COLO668 (cell line): ENCODE data around the gene SMAD1.
A peak's percentile ranks its signal among the peaks of the same experiment; 100 is the strongest.
"Not testable (repeated sequence)": the region's sequence is repeated elsewhere in the genome, so short reads cannot be mapped to it uniquely, and the experiment has no call there.

Experiments used
- DNase-seq: peaks from one replicate; lab custom pipeline; 2025; ENCODE audit not compliant: unreplicated experiment; lab: John Stamatoyannopoulos, UW

The SMAD1 gene

DNA sequence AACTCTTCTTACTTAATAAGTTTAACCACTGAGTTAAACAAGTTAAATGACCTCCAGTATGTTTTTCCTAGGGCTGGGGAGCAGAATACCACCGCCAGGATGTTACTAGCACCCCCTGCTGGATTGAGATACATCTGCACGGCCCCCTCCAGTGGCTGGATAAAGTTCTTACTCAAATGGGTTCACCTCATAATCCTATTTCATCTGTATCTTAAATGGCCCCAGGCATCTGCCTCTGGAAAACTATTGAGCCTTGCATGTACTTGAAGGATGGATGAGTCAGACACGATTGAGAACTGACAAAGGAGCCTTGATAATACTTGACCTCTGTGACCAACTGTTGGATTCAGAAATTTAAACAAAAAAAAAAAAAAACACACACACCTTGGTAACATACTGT lies 76.1 kb downstream of the SMAD1 start:
- DNase-seq = peak; percentile 37

DNA sequence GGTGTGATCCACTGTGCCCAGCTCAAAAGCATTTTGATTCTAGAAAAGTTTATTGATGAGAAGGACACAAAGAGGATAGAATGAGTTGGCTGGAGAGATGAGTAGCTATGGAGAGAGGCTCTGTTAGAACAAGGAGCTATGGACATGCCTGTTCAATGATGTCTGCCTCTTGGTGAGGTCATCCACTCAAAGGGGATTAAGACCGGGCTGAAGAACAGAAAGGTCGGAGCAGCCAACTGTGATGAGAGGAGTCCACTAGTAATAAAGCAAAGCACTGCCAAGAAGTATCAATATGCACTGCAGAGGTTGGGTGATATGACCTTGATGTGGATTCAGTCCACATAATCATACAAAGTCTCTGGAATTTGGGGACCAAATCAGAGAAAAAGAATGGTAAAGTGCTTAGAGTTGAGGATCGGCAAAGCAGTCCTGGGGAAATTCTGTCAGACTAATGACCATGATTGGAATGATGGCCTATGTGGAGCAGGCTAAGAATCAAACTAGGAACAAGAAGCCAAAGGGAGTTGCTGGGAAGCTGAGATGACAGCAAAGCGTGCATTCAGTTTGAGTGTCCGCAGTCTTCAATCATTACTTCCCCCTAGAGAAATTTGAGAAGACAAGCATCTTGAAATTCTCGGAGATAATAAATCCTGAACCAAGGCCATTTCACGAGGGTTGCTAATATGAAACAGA lies 81.8 kb downstream of the SMAD1 start:
- DNase-seq = no peak

DNA sequence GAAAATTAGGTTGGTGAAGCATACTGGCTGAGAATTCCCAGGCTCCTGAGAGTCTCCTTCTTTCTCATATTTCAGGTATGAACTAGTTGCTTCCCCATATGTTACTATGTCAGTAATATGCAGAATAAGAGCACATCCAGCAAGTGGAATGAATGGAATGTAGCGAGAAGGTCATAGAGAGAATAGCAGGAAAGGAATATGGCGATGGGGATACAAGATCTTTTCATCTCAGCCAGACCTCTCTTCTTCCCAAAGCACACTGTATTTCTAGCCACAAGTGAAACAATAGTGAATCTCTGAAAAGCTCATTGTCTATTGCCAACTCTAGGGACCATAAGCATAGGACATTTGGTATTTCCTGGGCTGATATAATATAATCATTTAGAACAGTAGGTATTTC lies 82.9 kb downstream of the SMAD1 start:
- no peak for DNase-seq

DNA sequence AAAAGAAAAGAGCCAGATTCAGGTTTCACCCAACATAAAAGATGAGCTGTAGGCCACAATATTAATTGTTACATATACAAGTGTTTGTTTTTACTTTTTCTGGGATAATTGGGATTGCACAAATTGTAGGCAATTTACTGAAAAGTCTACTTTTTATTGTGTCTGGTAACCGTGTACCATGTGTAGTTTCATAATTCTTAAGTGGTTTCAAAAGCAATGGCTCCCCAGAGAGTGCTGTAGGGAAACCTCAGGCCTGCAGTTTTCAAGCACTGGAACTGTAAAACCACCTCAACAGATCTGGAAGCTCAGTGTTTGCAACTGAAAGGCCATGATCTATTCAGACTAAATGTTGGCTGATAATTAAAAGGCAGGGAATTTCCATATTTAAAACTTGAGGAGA lies 83.7 kb downstream of the SMAD1 start:
- DNase-seq = no peak

DNA sequence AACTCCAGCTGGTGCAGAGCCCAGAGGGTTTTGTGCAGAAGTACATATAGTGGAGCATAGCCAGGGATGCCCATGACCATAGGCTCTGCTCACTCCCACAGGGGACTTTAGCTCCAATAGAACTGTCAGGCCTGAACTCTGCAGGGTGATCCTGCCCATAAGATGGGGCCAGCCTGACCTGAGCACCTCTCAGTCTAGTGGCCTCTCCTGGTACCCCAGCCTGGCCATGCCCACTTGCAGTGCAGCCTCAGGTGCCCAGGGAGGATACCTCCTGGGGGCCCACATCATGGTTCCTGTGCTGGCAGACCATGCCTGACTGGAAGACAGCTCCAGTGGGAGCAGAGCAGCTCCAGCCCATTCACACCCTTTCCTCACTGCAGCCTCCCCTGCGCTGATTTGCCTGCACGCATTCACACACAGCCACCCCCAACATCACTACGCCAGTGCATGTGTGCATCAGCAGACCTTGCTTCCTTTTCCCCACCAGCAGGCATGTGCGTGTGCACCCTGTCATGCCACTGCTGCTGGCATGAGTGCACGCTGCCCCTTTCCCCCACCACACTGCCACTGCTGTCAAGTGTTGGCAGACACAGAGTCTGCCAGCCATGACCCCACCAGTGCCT lies 84.5 kb downstream of the SMAD1 start:
- no peak for DNase-seq

DNA sequence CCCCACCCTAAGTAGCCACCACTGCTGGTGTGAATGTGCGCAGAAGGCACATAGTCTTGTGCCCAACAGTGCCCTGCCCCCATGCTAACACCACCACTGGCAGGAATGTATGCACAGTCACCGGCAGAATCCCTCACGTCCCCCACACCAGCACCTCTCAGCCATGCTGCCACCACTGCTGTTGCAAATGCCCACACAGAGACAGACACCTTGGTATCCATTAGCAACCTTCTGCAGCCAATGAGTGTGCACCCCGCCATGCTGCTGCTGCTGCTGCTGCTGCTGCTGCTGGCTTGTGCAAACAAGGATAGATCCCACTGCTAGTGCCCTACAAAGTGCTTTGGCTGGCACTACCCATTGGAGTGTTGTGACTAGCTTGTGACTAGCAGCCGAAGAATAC lies 85.1 kb downstream of the SMAD1 start:
- no peak for DNase-seq

DNA sequence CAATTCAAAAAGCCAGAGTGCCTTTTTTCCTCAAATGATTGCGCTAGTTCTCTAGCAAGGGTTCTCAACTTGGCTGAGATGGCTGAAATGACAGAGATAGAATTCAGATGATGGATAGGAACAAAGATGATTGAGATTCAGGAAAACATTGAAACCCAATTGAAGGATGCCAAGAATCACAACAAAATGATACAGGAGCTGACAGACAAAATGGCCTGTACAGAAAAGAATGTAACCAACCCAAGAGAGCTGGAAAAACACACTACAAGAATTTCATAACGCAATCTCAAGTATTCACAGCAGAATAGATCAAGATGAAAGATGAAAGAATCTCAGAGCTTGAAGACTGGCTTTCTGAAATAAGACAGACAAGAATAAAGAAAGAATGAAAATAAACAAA lies 85.9 kb downstream of the SMAD1 start:
- no peak for DNase-seq

DNA sequence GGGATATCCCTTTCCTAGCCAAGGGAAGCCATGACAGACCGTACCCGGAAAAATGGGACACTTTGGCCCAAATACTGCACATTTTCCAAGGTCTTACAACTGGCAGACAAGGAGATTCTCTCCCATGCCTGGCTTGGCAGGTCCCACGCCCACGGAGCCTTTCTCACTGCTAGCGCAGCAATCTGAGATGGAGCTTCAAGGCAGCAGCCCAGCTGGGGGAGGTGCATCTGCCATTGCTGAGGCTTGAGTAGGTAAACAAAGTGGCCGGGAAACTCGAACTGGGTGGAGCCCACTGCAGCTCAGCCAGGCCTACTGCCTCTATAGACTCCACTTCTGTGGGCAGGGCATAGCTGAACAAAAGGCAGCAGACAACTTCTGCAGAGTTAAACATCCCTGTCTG lies 92.9 kb downstream of the SMAD1 start:
- DNase-seq = peak; percentile 9

DNA sequence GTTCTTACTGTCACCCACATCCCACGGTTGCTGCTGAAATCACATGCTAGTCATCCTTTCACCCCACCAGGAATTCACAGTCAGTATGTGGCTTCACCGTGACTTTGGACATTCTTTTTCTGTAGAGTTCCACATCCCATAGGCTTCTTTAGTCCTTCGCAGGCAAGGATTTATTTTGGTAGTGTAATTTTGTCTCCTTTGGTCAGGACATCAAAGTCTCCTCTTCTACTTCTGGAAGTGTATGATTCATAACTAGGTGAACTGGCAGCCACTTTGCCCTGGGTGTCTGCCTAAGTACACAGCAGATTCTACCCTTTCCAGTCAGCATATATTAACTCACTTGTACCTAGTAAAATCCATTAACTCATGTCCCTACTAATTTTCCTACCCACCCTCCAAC lies 99.3 kb downstream of the SMAD1 start:
- no peak for DNase-seq

DNA sequence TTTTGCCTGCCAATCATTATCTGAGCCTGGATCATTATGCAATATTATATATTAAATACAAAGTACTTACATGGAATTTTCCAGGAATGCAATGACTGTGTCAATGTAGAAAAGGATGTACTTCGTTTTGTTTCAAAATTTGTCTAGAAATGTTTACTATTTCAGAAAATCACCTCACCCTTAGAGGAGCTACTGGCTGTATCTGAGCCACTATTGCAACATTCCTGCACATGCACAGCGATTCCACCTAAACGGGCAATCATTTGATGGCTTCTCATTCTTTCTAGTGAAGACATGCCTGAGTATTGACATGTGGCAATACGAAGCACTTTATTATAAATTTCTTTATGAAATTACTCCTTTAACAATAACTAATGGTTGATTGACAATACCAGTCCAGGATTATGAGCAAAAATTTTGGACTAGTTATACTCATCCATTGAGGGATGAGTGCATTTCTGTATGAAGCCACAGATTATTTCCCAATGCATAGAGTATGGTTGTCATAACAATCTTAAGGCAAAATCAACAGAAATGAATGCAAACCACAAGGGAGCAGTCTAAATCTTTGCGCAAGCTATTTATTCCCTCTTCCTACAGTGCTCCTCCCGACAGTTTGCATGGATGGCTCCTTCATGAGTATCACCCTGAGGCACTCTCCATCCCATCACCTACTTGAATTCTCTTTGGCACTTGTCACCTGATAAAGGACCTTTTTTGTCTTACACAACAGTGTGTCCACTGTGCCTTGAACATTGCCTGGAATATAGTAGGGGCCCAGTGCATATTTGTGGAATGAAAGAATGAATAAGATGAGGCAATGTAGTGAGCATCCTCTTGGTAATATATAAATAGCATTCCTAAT lies 101.8 kb downstream of the SMAD1 start:
- DNase-seq = no peak

DNA sequence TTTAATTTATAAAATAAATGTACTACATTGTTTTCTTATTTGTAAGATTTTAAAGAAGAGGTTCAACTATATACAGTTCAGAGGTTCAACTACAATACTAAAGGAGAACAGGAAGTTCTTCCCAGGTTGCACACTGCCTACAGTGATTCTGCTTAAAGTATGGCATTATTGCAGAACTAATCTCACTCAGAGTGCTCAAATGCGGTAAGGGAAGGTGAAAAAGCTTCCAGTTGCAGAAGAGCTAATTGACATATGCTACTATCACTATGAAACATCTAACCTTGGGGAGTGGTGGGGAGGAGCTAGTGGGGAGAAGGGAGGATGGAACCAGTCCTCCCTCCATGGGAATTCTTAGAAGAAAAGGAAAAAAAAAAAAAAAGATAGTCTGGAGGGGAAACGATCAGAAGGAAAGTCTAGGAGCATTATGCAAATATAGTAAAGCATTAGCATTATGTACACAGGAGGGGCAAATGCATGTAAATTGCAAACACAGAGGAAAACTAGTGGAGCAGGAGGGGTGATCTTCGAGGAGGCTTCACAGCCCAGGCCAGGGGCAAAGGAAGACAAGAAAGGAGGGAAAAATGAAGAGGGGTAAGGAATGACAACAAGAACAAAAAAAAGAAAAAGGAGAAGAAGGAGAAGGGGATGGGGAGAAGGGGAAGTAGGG lies 105.6 kb downstream of the SMAD1 start:
- DNase-seq = no peak

DNA sequence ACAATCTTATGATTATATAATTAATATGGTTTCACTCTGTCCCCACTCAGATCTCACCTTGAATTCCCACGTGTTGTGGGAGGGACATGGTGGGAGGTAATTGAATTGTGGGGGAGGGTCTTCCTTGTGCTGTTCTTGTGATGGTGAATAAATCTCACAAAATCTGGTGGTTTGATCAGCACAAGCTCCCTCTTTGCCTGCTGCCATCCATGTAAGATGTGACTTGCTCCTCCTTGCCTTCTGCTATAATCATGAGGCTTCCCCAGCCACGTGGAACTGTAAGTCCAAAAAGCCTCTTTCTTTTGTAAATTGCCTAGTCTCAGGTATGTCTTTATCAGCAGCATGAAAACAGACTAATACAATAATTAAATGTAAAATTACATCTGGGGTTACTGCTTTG lies 107.7 kb downstream of the SMAD1 start:
- DNase-seq = not testable (repeated sequence)

DNA sequence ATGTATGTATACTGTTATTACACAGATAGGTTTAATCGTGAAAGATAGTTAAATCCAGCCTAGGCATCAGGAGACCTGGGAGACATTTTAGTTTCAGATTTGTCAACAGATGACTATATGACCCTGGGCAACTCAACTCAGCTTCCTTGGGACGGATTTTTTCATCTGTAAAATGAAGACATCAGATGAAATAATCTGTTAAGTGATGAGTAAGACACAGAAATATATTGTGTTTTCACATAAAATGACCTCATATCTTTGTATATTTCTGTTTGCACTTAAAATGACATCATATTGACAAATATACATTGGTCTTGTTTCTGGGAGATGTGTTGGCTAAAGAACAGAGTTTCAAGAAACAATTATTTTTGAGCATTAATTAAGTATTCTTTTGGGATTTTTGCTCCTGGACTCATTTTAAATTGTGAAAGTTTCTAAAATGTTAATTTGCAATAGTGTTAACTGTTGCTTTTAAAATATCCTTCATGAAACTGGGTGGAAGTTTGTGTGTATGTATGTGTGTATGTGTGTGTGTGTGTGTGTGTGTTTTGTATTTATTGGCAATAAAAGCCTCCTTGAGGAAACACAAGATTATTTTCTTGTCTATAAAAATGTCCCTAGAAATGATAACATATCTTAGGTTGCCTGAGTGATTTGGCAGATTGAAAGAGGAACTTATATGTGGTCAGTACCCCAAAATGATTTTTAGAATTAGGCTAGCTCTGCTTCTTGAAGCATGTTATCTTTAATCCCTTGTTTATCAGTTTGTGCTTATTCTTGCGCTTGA lies 108.5 kb downstream of the SMAD1 start:
- no peak for DNase-seq

DNA sequence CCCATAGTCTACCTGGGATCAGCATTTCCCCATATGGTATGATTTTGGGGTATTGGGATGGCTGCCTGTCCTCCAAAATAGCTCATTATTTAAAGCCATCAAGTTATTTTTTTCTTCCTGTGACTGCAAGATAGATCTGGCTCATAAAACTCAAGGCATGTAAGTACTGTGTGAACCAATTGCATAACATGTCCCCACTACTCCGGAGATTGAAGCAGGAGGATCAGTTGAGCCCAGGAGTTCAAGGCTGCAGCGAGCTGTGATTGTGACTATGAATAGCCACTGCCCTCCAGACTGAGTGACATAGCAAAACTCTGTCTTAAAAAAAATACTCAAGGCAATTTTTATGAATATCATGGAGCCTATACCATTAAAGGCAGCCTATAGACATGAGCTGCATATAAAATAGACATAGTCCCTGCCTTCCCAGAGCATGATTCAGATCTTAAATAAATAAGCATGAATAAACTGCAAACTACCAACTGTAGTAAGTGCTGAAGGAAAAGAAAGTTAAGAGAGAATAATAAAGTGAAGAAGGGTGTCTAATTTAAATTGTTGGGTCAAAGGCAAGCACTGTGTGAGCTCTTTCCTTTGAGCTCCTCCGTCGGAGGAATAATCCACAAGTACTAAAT lies 120.6 kb downstream of the SMAD1 start:
- DNase-seq = no peak

DNA sequence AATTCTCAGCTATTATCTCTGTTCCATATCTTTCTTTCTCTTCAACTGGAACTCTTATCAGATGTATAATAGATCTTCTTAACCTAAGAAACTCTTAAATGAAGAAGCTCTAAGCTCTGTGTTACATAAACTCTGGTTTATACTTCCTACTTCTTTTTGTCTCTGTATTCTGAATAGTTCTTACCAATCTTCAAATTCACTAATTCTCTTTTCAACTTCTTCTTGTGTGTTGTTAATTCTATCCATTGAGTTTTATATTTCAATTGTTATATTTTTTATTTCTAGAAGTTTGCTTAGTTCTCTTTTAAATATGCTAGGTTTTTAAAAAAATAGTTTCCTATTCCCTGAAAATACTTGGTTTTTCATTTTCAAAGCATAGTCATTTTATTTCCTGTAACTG lies 124.3 kb downstream of the SMAD1 start:
- DNase-seq = no peak
